HepG2 (cell line): ENCODE results near the gene ADGRL2.

Experiments used
- CREB1 ChIP-seq, 2 experiments: fragments of 450-650 bp in 1 of 2; IDR thresholded peaks; 2 replicates each; pipeline ENCODE4 v1.6.1; 2016 to 2017; ENCODE audit warnings: control low read depth in 1 of 2, mild to moderate bottlenecking in 1 of 2, missing compliant biosample characterization in 1 of 2, missing genetic modification characterization in 1 of 2
- EZH2 ChIP-seq: conservative IDR thresholded peaks from 2 replicates; pipeline ENCODE4 v1.6.1; 2012; ENCODE audit warnings: mild to moderate bottlenecking, low read depth, low read length, moderate library complexity
- IRF1 ChIP-seq: sonication (generic); formaldehyde crosslinking; IDR thresholded peaks from 2 replicates; pipeline ENCODE4 v1.4.0; 2020; ENCODE audit warnings: low read depth, mild to moderate bottlenecking, missing genetic modification reagents
- MZF1 ChIP-seq: sonication (generic); formaldehyde crosslinking; IDR thresholded peaks from 2 replicates; pipeline ENCODE4 v1.8.1; 2023; ENCODE audit warnings: mild to moderate bottlenecking, missing genetic modification reagents, borderline replicate concordance
- POLR2AphosphoS5 ChIP-seq: IDR thresholded peaks from 2 replicates; pipeline ENCODE4 v1.6.1; 2012; ENCODE audit warnings: low read depth, low read length
- SMAD1 ChIP-seq: sonication (generic); formaldehyde crosslinking; IDR thresholded peaks from 2 replicates; pipeline ENCODE4 v1.4.0; 2020; ENCODE audit warnings: missing genetic modification reagents, low read depth, mild to moderate bottlenecking, borderline replicate concordance
- TBP ChIP-seq: sonication (generic); formaldehyde crosslinking; IDR thresholded peaks from 2 replicates; pipeline ENCODE4 v1.5.0; 2020; ENCODE audit warnings: missing genetic modification reagents
- YY1 ChIP-seq: IDR thresholded peaks from 2 replicates; pipeline ENCODE4 v1.6.1; 2011; ENCODE audit warnings: low read length, low read depth, moderate library complexity, mild to moderate bottlenecking; ENCODE audit not compliant: insufficient read depth, insufficient replicate concordance
- ZKSCAN5 ChIP-seq: sonication (generic); formaldehyde crosslinking; IDR thresholded peaks from 2 replicates; pipeline ENCODE4 v1.5.1; 2020; ENCODE audit warnings: mild to moderate bottlenecking, missing genetic modification reagents
- ZNF558 ChIP-seq: sonication (generic); formaldehyde crosslinking; IDR thresholded peaks from 2 replicates; pipeline ENCODE4 v1.9.0; 2022; ENCODE audit warnings: mild to moderate bottlenecking, missing genetic modification reagents, borderline replicate concordance

GRCh38 chr1:82000221-82000620 is 199.5 kb downstream of the ADGRL2 start:
- TF ChIP-seq ZNF558 (no peak), SMAD1 (no peak), YY1 (no peak), POLR2AphosphoS5 (no peak), EZH2 (no peak), MZF1 (CRISPR knock-in tag) (no peak), ZKSCAN5 (CRISPR knock-in tag) (no peak), IRF1 (CRISPR knock-in tag) (no peak), CREB1 (IDR thresholded peaks at IDR 0.05) (no peak), CREB1 (CRISPR knock-in tag; IDR thresholded peaks at IDR 0.05) (no peak), TBP (CRISPR knock-in tag) (no peak)
